Ovary (tissue), 3 donors: ENCODE results near the gene CCDC174.

Experiments
- CTCF ChIP-seq, 3 donors: fragments of 450-650 bp in 2 of 3; fragments of 200-600 bp in 1 of 3; IDR thresholded peaks; one replicate each; pipeline versions ENCODE4 v1.5.1 to v1.8.0; 2016 to 2022; ENCODE audit warnings: antibody characterized with exemption in 3 of 3, mild to moderate bottlenecking in 1 of 3
- POLR2A ChIP-seq: fragments of 450-650 bp; IDR thresholded peaks from one replicate; pipeline ENCODE4 v1.6.1; 2017; ENCODE audit warnings: antibody characterized with exemption, mild to moderate bottlenecking, moderate library complexity
- donor health status: DM: no; HTN: no; CAD: no.

GRCh38 chr3:14616606-14617507 lies 34.7 kb upstream of the CCDC174 start:
- TF ChIP-seq POLR2A (no peak), CTCF (IDR thresholded peaks at IDR 0.05) (no peak)
